K562 (cell line): ENCODE measurements around the gene PGK2. TPM values are rescaled to one million over a fixed set of nuclear protein-coding genes. Genes with fewer than 3 reads are reported as not detected.

Experiments used
- ATAC-seq: fragments of 200-7000 bp; cut with Tn5 transposase; 3 replicates; pipeline ENCODE4 v1.9.1; 2020; ENCODE audit warnings: moderate library complexity
- BruUV-seq: library from RNA; stranded (reverse); fragments of 400-500 nt; replicated peaks from 2 replicates; lab custom pipeline; 2021; lab: Mats Ljungman, UMichigan
- CTCF ChIA-PET: fragments of 300-600 bp; formaldehyde crosslinking; extraction: SDS; loops from one replicate; lab custom pipeline; 2021; ENCODE audit warnings: low intra/inter-chr PET ratio; lab: Yijun Ruan, JAX
- POLR2A ChIA-PET: fragments of 300-600, 350-650 bp; sonication (Branson Sonifier 250); formaldehyde crosslinking; extraction: SDS; loops from one replicate; lab custom pipeline; 2021; ENCODE audit warnings: antibody characterized with exemption, inconsistent platforms; lab: Yijun Ruan, JAX
- DNase-seq, 4 experiments: peaks; one replicate each; pipeline versions ENCODE4 v3.0.0 to v3.0.0-alpha.2; 2011 to 2018; ENCODE audit warnings: low spot score in 3 of 4, mixed read lengths in 3 of 4; ENCODE audit errors: extremely low read depth in 1 of 4
- FAIRE-seq: peaks from 2 replicates; lab custom pipeline; 2011; peaks lifted over from hg19 to GRCh38; lab: Jason Lieb, UNC
- H2AFZ ChIP-seq: 2 replicates; pipeline ENCODE4 v1.6.0; 2011; ENCODE audit warnings: low read depth, low read length, control low read depth, inconsistent platforms
- H3K27ac ChIP-seq: fragments of 200-600 bp; 3 replicates; pipeline ENCODE4 v1.8.0; 2011; ENCODE audit warnings: low read depth, mild to moderate bottlenecking, control low read depth, inconsistent platforms, low read length, moderate library complexity, mixed read lengths; ENCODE audit errors: extremely low read depth
- H3K27me3 ChIP-seq, 2 experiments: fragments of 300-600 bp in 1 of 2; 2 replicates in 1 of 2; 3 replicates in 1 of 2; pipeline versions ENCODE4 v1.6.0 to v1.8.0; 2011; ENCODE audit warnings: inconsistent platforms in 2 of 2, low read length in 2 of 2, mild to moderate bottlenecking in 1 of 2, mixed read lengths in 1 of 2, moderate library complexity in 1 of 2; ENCODE audit not compliant: control insufficient read depth in 2 of 2, insufficient read depth in 2 of 2
- H3K36me3 ChIP-seq: fragments of 300-600 bp; 3 replicates; pipeline ENCODE4 v1.8.0; 2011; ENCODE audit warnings: mild to moderate bottlenecking, low read length, inconsistent platforms; ENCODE audit not compliant: control insufficient read depth, insufficient read depth
- H3K4me1 ChIP-seq, 2 experiments: fragments of 200-600 bp in 1 of 2; replicated peaks in 1 of 2; 2 replicates in 1 of 2; 3 replicates in 1 of 2; pipeline versions ENCODE4 v1.5.1 to v1.8.0; 2011; ENCODE audit warnings: inconsistent platforms in 2 of 2, low read length in 2 of 2, mild to moderate bottlenecking in 1 of 2, mixed read lengths in 1 of 2, moderate library complexity in 1 of 2; ENCODE audit not compliant: control insufficient read depth in 2 of 2, insufficient read depth in 2 of 2
- H3K4me2 ChIP-seq: 2 replicates; pipeline ENCODE4 v1.6.1; 2011; ENCODE audit warnings: low read length, control low read depth, inconsistent platforms, mixed read lengths; ENCODE audit not compliant: insufficient read depth
- H3K4me3 ChIP-seq: fragments of 200-600 bp; sonication (generic), shearing (Covaris generic); 2 replicates; pipeline ENCODE4 v1.5.1; 2016; ENCODE audit warnings: control low read depth, inconsistent platforms
- H3K79me2 ChIP-seq: fragments of 200-600 bp; 3 replicates; pipeline ENCODE4 v1.8.0; 2011; ENCODE audit warnings: low read length, inconsistent platforms; ENCODE audit not compliant: control insufficient read depth, insufficient read depth
- H3K9ac ChIP-seq, 2 experiments: 2 replicates each; pipeline versions ENCODE4 v1.6.0 to v1.6.1; 2011; ENCODE audit warnings: low read depth in 2 of 2, low read length in 2 of 2, control low read depth in 1 of 2, inconsistent platforms in 1 of 2, mild to moderate bottlenecking in 1 of 2, mixed read lengths in 1 of 2; ENCODE audit not compliant: insufficient read depth in 1 of 2
- H3K9me1 ChIP-seq: one replicate; pipeline ENCODE4 v1.6.0; 2011; ENCODE audit warnings: inconsistent platforms, mild to moderate bottlenecking, low read length, moderate library complexity; ENCODE audit not compliant: control insufficient read depth, insufficient read depth
- H3K9me3 ChIP-seq: replicated peaks from 2 replicates; pipeline ENCODE4 v1.5.1; 2011; ENCODE audit warnings: low read depth, low read length, inconsistent platforms; ENCODE audit not compliant: control insufficient read depth, insufficient read depth
- H4K20me1 ChIP-seq: replicated peaks from 2 replicates; pipeline ENCODE4 v1.6.1; 2011; ENCODE audit warnings: low read length, inconsistent platforms, mixed read lengths; ENCODE audit not compliant: control insufficient read depth, insufficient read depth
- ATF3 ChIP-seq, 2 experiments: fragments of 450-650 bp in 1 of 2; sonication (generic) in 1 of 2; formaldehyde crosslinking in 1 of 2; IDR thresholded peaks in 1 of 2; conservative IDR thresholded peaks in 1 of 2; 2 replicates each; pipeline versions ENCODE4 v1.6.1 to v1.8.1; 2016 to 2023; ENCODE audit warnings: mild to moderate bottlenecking in 2 of 2, moderate library complexity in 2 of 2, inconsistent platforms in 1 of 2, missing genetic modification reagents in 1 of 2
- CAMTA2 ChIP-seq: fragments of 250-450 bp; sonication (Bioruptor Pico); conservative IDR thresholded peaks from 2 replicates; pipeline ENCODE4 v1.5.1; 2022
- CBX8 ChIP-seq: fragments of 200-600 bp; sonication (generic); IDR thresholded peaks from 2 replicates; pipeline ENCODE4 v1.6.1; 2012; ENCODE audit warnings: borderline replicate concordance, mixed run types, low read depth, mild to moderate bottlenecking, moderate library complexity, mixed read lengths, low read length, control low read depth, inconsistent platforms; ENCODE audit not compliant: poor library complexity, severe bottlenecking; ENCODE audit errors: extremely low read depth
- CEBPB ChIP-seq: fragments of 450-650 bp; IDR thresholded peaks from 2 replicates; pipeline ENCODE4 v1.6.1; 2016; ENCODE audit warnings: missing genetic modification characterization, missing compliant biosample characterization
- CXXC5 ChIP-seq: fragments of 250-450 bp; sonication (Bioruptor Pico); IDR thresholded peaks from 2 replicates; pipeline ENCODE4 v1.8.0; 2022; ENCODE audit warnings: inconsistent platforms, mild to moderate bottlenecking, moderate library complexity
- KAT7 ChIP-seq: sonication (generic); formaldehyde crosslinking; IDR thresholded peaks from 2 replicates; pipeline ENCODE4 v1.8.0; 2022; ENCODE audit warnings: missing genetic modification reagents, mild to moderate bottlenecking, borderline replicate concordance
- KDM1A ChIP-seq, 2 experiments: fragments of 450-650 bp; IDR thresholded peaks; 2 replicates each; pipeline ENCODE4 v1.6.1; 2016; ENCODE audit warnings: mild to moderate bottlenecking in 2 of 2
- NCOR1 ChIP-seq: fragments of 450-650 bp; IDR thresholded peaks from 2 replicates; pipeline ENCODE4 v1.6.1; 2016; ENCODE audit warnings: mild to moderate bottlenecking, moderate library complexity
- NR3C1 ChIP-seq: sonication (generic); formaldehyde crosslinking; IDR thresholded peaks from 2 replicates; pipeline ENCODE4 v1.8.1; 2022; ENCODE audit warnings: missing genetic modification reagents
- SMAD2 ChIP-seq: fragments of 150-350 bp; IDR thresholded peaks from 2 replicates; pipeline ENCODE4 v1.6.1; 2014; ENCODE audit warnings: low read depth, mild to moderate bottlenecking, low read length
- TAL1 ChIP-seq: fragments of 450-650 bp; IDR thresholded peaks from 2 replicates; pipeline ENCODE4 v1.6.1; 2016; ENCODE audit warnings: mild to moderate bottlenecking
- TCF3 ChIP-seq: sonication (generic); formaldehyde crosslinking; IDR thresholded peaks from 2 replicates; pipeline ENCODE4 v1.4.0; 2020; ENCODE audit warnings: mild to moderate bottlenecking, missing genetic modification reagents
- ZBTB8A ChIP-seq: fragments of 450-650 bp; IDR thresholded peaks from 2 replicates; pipeline ENCODE4 v1.6.1; 2018; ENCODE audit warnings: mild to moderate bottlenecking, moderate library complexity; ENCODE audit not compliant: partially characterized antibody
- ZC3H11A ChIP-seq: IDR thresholded peaks from 2 replicates; pipeline ENCODE4 v1.6.1; 2012; ENCODE audit warnings: low read depth, low read length, improper control_type of control experiment
- ZNF592 ChIP-seq: fragments of 450-650 bp; IDR thresholded peaks from 2 replicates; pipeline ENCODE4 v1.6.1; 2017; ENCODE audit warnings: antibody characterized with exemption, mild to moderate bottlenecking
- WGBS: fragments of 100-300 bp; shearing (Covaris generic); methylation state at CpG from one replicate; pipeline ENCODE4 v1.1.6; 2016; ENCODE audit warnings: low coverage, mixed read lengths; ENCODE audit not compliant: insufficient coverage; ENCODE audit errors: missing lambda C conversion rate; 5-methylcytosine and 5-hydroxymethylcytosine counted together
- in situ Hi-C: fragments of 300-500 bp; cut with MboI; formaldehyde crosslinking; loops from 4 replicates; pipeline ENCODE4 v1.15.0; 2018; ENCODE audit warnings: inconsistent platforms, mixed read lengths
- intact Hi-C: fragments of 100-400 bp; cut with micrococcal nuclease; formaldehyde crosslinking; loops from 2 replicates; pipeline ENCODE4 v1.14.2; 2022
- polyA plus RNA-seq, 8 experiments: library from polyadenylated mRNA; depleted of rRNA in 4 of 8; stranded (reverse) in 5 of 8; unstranded in 3 of 8; fragments of >200 nt; fragmentation: Nextera tagmentation in 2 of 8; fragmentation: Illumina TruSeq in 1 of 8; extraction: Ambion mirVana in 2 of 8; extraction: Trizol in 1 of 8; gene quantifications; 2 replicates each; pipeline versions ENCODE4 v1.2.1 to v1.2.3, GENCODE V29; 2011 to 2014; ENCODE audit warnings: inconsistent platforms in 1 of 8, missing spikeins in 1 of 8
- total RNA-seq, 7 experiments: library from RNA; depleted of rRNA in 6 of 7; stranded (reverse); fragments of >200 nt in 6 of 7; fragmentation: Illumina TruSeq in 2 of 7; extraction: Trizol in 2 of 7; gene quantifications; 2 replicates each; pipeline versions ENCODE4 v1.2.1 to v1.2.3, GENCODE V29; 2011 to 2021; ENCODE audit warnings: low replicate concordance in 1 of 7

Gene PGK2
- total and polyA plus RNA-seq, 9 of the 15 experiments (the other 6 are each of a cell fraction or from before 2014, with no cell fraction given): not detected

- TF ChIP-seq ZBTB8A (peak; percentile 12), CEBPB (tag) (peak; percentile 49; the same call in 1 of the 2 replicates), ZNF592 (0 out of 2 replicates have a peak, but pooled peaks have one; percentile 24), ZC3H11A (no peak), NR3C1 (CRISPR knock-in tag) (no peak), KAT7 (CRISPR knock-in tag) (no peak)
Observed at GRCh38 chr6:49744259-49744658, 42.8 kb downstream of the PGK2 start, which contains the start of gene CRISP3 (continued).

GRCh38 chr6:49743429-49743828, 43.7 kb downstream of the PGK2 start:
- 0 out of 4 replicates have a peak overlapping the region, but pooled peaks of 1 of the 2 experiments have one; percentile 19 for H3K9ac ChIP-seq
- H3K27me3 ChIP-seq: no peaks in the 10 kb centered on the region
- peaks cover 0 to 11% of the 10 kb centered on the region in 2 experiments; a peak in 4 of 5 replicates for H3K4me1 ChIP-seq
- DNase-seq (no peak), ATAC-seq (peak; percentile 55), FAIRE-seq (no peak)
- H4K20me1 ChIP-seq: no peaks in the 10 kb centered on the region
- CTCF ChIA-PET: no interaction called here
- no peaks in the 10 kb centered on the region for H3K36me3 ChIP-seq
- no peak overlapping the region for H3K4me3 ChIP-seq
- POLR2A ChIA-PET: interaction anchor here (0.8 kb wide), 1 partner anchor 10 kb away, joined by 3 read pairs; no protein-coding TSS in a partner anchor
- no peaks in the 10 kb centered on the region for H3K9me1 ChIP-seq
- intact Hi-C loops (no loop called here), in situ Hi-C loops (no loop called here)
- H3K27ac ChIP-seq: peak overlapping the region; percentile 4; the same call in 1 of the 3 replicates
- H3K79me2 ChIP-seq: no peaks in the 10 kb centered on the region
- BruUV-seq: no TSS peak
- WGBS: 13% methylated on average over 4 of the region's 4 CpGs
- H3K9me3 ChIP-seq: no peaks in the 10 kb centered on the region
- H2AFZ ChIP-seq: peak overlapping the region; percentile 48
- peak overlapping the region; percentile 13 for H3K4me2 ChIP-seq
- TF ChIP-seq TCF3: peak; percentile 56
- peak; percentile 44; the same call in 1 of the 2 replicates for TF ChIP-seq TAL1
- TF ChIP-seq ATF3 (IDR thresholded peaks at IDR 0.05): 0 out of 2 replicates have a peak, but pooled peaks have one; percentile 10
- no peak for TF ChIP-seq ATF3 (CRISPR knock-in tag; conservative IDR thresholded peaks at IDR 0.05)
- no peak for TF ChIP-seq CAMTA2 (CRISPR knock-in tag)
- TF ChIP-seq CXXC5: no peak
- 0 out of 4 replicates have a peak, but pooled peaks have one; percentile 6 to 29 for TF ChIP-seq KDM1A (IDR thresholded peaks at IDR 0.05)
- 0 out of 2 replicates have a peak, but pooled peaks have one; percentile 15 for TF ChIP-seq NCOR1
- TF ChIP-seq CBX8: no peak
- no peak for TF ChIP-seq SMAD2
